Lung (tissue), 12 donors: ENCODE results near the gene MBP. TPM values are rescaled to one million over a fixed set of nuclear protein-coding genes. Genes with fewer than 3 reads are reported as not detected.
A peak's percentile ranks its signal among the peaks of the same experiment; 100 is the strongest.

ENCODE experiments used
- ATAC-seq: fragments of 200-7000 bp; cut with Tn5 transposase; one replicate; pipeline ENCODE4 v1.9.1; 2020; ENCODE audit warnings: moderate number of reproducible peaks; ENCODE audit not compliant: insufficient read depth, low FRiP score
- DNase-seq, 3 donors: peaks; one replicate each; pipeline ENCODE4 v3.0.0-alpha.2; 2013 to 2017
- H3K27ac ChIP-seq, 2 donors: one replicate each; pipeline ENCODE4 v1.5.1; 2013; ENCODE audit warnings: mild to moderate bottlenecking in 2 of 2, moderate library complexity in 2 of 2, control low read depth in 1 of 2, inconsistent platforms in 1 of 2, low read depth in 1 of 2, low read length in 1 of 2
- H3K27me3 ChIP-seq, 3 donors: one replicate each; pipeline ENCODE4 v1.5.1; 2013; ENCODE audit warnings: low read length in 2 of 3; ENCODE audit not compliant: control insufficient read depth in 3 of 3, insufficient read depth in 3 of 3
- H3K36me3 ChIP-seq, 4 donors: one replicate each; pipeline ENCODE4 v1.5.1; 2013; ENCODE audit warnings: low read length in 4 of 4, mild to moderate bottlenecking in 1 of 4, moderate library complexity in 1 of 4; ENCODE audit not compliant: control insufficient read depth in 4 of 4, insufficient read depth in 4 of 4
- H3K4me1 ChIP-seq, 5 donors: one replicate each; pipeline ENCODE4 v1.5.1; 2013; ENCODE audit warnings: low read length in 5 of 5, mild to moderate bottlenecking in 2 of 5, moderate library complexity in 1 of 5; ENCODE audit not compliant: control insufficient read depth in 5 of 5, insufficient read depth in 5 of 5
- H3K4me3 ChIP-seq: one replicate; pipeline ENCODE4 v1.5.1; 2013; ENCODE audit warnings: mild to moderate bottlenecking, control low read depth, moderate library complexity
- H3K9ac ChIP-seq, 2 donors: one replicate each; pipeline ENCODE4 v1.5.1; 2013; ENCODE audit warnings: low read length in 2 of 2, control low read depth in 1 of 2; ENCODE audit not compliant: insufficient read depth in 1 of 2
- H3K9me3 ChIP-seq, 4 donors: one replicate each; pipeline ENCODE4 v1.5.1; 2013; ENCODE audit warnings: low read length in 3 of 4, mild to moderate bottlenecking in 1 of 4, moderate library complexity in 1 of 4; ENCODE audit not compliant: control insufficient read depth in 4 of 4, insufficient read depth in 3 of 4
- WGBS, 2 donors: extraction: QIAGEN DNeasy Blood & Tissue Kit; methylation state at CpG; one replicate each; pipeline ENCODE4 v1.1.7; 2013; 5-methylcytosine and 5-hydroxymethylcytosine counted together
- polyA plus RNA-seq, 2 donors: library from polyadenylated mRNA; stranded (reverse); fragments of 200-250 nt; gene quantifications; one replicate each; pipeline ENCODE4 v1.2.1, GENCODE V29; 2013
- total RNA-seq, 2 donors: library from RNA; depleted of rRNA in 1 of 2; stranded (reverse); fragments of >200 nt in 1 of 2; gene quantifications; one replicate each; pipeline ENCODE4 v1.2.1, GENCODE V29; 2014 to 2021
- TF ChIP-seq, protein P1 (sequence below): IDR thresholded peaks from 2 replicates; pipeline ENCODE4 v1.5.1; 2012; ENCODE audit warnings: mild to moderate bottlenecking; ENCODE audit errors: control extremely low read depth, extremely low read depth
- donor health status: control.
- donor health status: control.
- donor health status: Bipolar disorder and iron deficiency.
- donor health status: healthy.
- donor health status: DM: yes; HTN: yes; CAD: no.

Gene MBP
- total and polyA plus RNA-seq, 4 donors, result 15.6 to 64.1 (median 30.9) TPM

DNA sequence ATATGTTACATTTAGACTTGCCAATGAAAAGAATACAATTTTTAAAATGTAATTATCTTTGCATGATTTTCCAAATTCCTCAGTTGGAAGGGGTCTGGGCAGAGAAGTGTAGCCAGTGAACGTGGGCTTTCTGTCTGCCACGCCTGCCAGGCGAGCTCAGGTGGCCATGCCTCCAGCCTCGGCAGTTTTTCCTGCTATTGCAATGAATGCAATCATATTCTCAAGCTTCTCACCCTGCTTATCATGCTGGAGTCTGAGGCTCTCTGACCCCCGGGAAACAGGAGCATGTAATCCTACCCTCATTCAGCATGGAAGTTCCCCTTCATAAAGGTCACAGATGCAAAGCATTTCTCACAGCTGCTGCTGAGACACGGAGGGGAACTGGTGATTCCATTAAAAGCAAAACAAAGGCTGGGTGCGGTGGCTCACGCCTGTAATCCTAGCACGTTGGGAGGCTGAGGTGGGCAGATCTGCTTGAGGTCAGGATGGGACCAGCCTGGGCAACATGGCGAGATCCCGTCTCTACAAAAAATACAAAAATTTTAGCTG, 154.8 kb downstream of the MBP start:
- no peak for ATAC-seq
- TF ChIP-seq, protein P1, sequence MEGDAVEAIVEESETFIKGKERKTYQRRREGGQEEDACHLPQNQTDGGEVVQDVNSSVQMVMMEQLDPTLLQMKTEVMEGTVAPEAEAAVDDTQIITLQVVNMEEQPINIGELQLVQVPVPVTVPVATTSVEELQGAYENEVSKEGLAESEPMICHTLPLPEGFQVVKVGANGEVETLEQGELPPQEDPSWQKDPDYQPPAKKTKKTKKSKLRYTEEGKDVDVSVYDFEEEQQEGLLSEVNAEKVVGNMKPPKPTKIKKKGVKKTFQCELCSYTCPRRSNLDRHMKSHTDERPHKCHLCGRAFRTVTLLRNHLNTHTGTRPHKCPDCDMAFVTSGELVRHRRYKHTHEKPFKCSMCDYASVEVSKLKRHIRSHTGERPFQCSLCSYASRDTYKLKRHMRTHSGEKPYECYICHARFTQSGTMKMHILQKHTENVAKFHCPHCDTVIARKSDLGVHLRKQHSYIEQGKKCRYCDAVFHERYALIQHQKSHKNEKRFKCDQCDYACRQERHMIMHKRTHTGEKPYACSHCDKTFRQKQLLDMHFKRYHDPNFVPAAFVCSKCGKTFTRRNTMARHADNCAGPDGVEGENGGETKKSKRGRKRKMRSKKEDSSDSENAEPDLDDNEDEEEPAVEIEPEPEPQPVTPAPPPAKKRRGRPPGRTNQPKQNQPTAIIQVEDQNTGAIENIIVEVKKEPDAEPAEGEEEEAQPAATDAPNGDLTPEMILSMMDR, result no peak
- H3K36me3 ChIP-seq, result peaks cover 0 to 4% (median 0%) of the 10 kb centered on the region in 4 donors
- no peak overlapping the region for H3K4me3 ChIP-seq
- H3K27ac ChIP-seq, result no peak overlapping the region
- no peaks in the 10 kb centered on the region for H3K27me3 ChIP-seq
- no peaks in the 10 kb centered on the region for H3K9me3 ChIP-seq
- peak in 1 of 3 donors; percentile 35 for DNase-seq
- no peak overlapping the region for H3K9ac ChIP-seq
- 72 to 83% methylated on average over 11 of the region's 11 CpGs for WGBS, 2 donors
- H3K4me1 ChIP-seq, result peaks cover 0 to 24% (median 3%) of the 10 kb centered on the region in 5 donors

DNA sequence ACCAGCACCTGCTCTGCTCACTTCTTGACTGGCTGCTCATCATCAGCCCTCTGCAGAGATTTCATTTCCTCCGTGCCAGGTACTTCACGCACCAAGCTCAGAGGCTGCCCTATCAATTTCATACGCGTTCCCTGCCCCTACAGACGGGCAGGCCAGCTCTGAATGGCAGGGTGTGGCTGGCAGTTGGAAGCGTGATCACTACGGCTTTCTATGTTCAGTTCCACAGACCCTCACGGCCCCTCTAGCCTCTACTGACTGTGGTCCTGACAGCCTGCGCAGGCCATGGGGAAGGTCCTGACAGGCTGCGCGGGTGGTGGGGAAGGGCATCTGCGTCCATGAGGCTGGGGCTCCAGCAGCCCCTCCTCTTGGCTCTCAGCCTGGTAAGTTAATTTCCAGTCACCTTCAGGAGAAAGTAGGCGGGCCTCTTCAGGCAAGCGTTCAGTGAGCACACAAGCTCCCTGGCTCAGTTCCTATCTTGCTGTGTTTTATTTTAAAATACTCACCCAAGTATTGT, 155.4 kb downstream of the MBP start:
- DNase-seq (peak; percentile 49 to 77 (median 58)), ATAC-seq (peak; percentile 19)
- Histone ChIP-seq H3K36me3 (peaks cover 0 to 4% (median 0%) of the 10 kb centered on the region in 4 donors), H3K9me3 (no peaks in the 10 kb centered on the region), H3K4me1 (peaks cover 0 to 28% (median 3%) of the 10 kb centered on the region in 5 donors), H3K27me3 (no peaks in the 10 kb centered on the region), H3K27ac (no peak overlapping the region), H3K4me3 (no peak overlapping the region), H3K9ac (no peak overlapping the region)
- TF ChIP-seq, protein P1, result no peak
- 68 to 88% methylated on average over 14 of the region's 14 CpGs for WGBS, 2 donors

GRCh38 chr18:76975577-76976110, 156.9 kb downstream of the MBP start:
- H3K36me3 ChIP-seq, result peaks cover 0 to 4% (median 0%) of the 10 kb centered on the region in 4 donors
- H3K4me3 ChIP-seq, result no peak overlapping the region
- no peaks in the 10 kb centered on the region for H3K9me3 ChIP-seq
- H3K27me3 ChIP-seq, result no peaks in the 10 kb centered on the region
- H3K4me1 ChIP-seq, result peaks cover 0 to 28% (median 3%) of the 10 kb centered on the region in 5 donors
- WGBS, 2 donors, result 89 to 92% methylated on average over 14 of the region's 14 CpGs
- H3K9ac ChIP-seq, result no peak overlapping the region
- TF ChIP-seq, protein P1, result no peak
- no peak for ATAC-seq
- DNase-seq, result no peak
- no peak overlapping the region for H3K27ac ChIP-seq
